Ishikawa (cell line): ENCODE data around the gene FOXP1.

Experiments used
- CEBPB ChIP-seq: IDR thresholded peaks from 2 replicates; pipeline ENCODE4 v1.6.1; 2012
- CREB1 ChIP-seq: IDR thresholded peaks from 2 replicates; pipeline ENCODE4 v1.6.1; 2012; ENCODE audit warnings: low read depth
- EGR1 ChIP-seq: IDR thresholded peaks from 2 replicates; pipeline ENCODE4 v1.6.1; 2012
- EP300 ChIP-seq: IDR thresholded peaks from 2 replicates; pipeline ENCODE4 v1.6.1; 2012; ENCODE audit warnings: borderline replicate concordance
- FOXM1 ChIP-seq: IDR thresholded peaks from 2 replicates; pipeline ENCODE4 v1.6.1; 2012; ENCODE audit warnings: low read depth, borderline replicate concordance
- MAX ChIP-seq: IDR thresholded peaks from 2 replicates; pipeline ENCODE4 v1.6.1; 2012
- NFIC ChIP-seq: IDR thresholded peaks from 2 replicates; pipeline ENCODE4 v1.6.1; 2012
- RAD21 ChIP-seq: IDR thresholded peaks from 2 replicates; pipeline ENCODE4 v1.6.1; 2012; ENCODE audit warnings: low read depth
- REST ChIP-seq: IDR thresholded peaks from 2 replicates; pipeline ENCODE4 v1.6.1; 2012; ENCODE audit warnings: low read depth, mild to moderate bottlenecking
- TAF1 ChIP-seq: IDR thresholded peaks from 2 replicates; pipeline ENCODE4 v1.6.1; 2012; ENCODE audit warnings: low read depth, mild to moderate bottlenecking
- USF1 ChIP-seq: IDR thresholded peaks from 2 replicates; pipeline ENCODE4 v1.6.1; 2012
- YY1 ChIP-seq: IDR thresholded peaks from 2 replicates; pipeline ENCODE4 v1.6.1; 2012; ENCODE audit warnings: low read depth
- ZBTB7A ChIP-seq: IDR thresholded peaks from 2 replicates; pipeline ENCODE4 v1.6.1; 2012; ENCODE audit warnings: low read depth

GRCh38 chr3:71436337-71436736, 147.2 kb downstream of the FOXP1 start:
- no peak for TF ChIP-seq FOXM1
- no peak for TF ChIP-seq EP300
- no peak for TF ChIP-seq CREB1
- no peak for TF ChIP-seq MAX
- no peak for TF ChIP-seq TAF1
- TF ChIP-seq USF1 = no peak
- no peak for TF ChIP-seq ZBTB7A
- no peak for TF ChIP-seq NFIC
- no peak for TF ChIP-seq YY1
- no peak for TF ChIP-seq EGR1
- TF ChIP-seq CEBPB = no peak
- TF ChIP-seq RAD21 = no peak
- no peak for TF ChIP-seq REST
